Activated CD4-positive, alpha-beta T cell treated with anti-CD3 and anti-CD28 coated beads, Interleukin-2, amount 10 ng/mL, durations not matched to agents 7 days and 5 days (primary cell): ENCODE measurements around the gene NFYB. TPM values are rescaled to one million over a fixed set of nuclear protein-coding genes. Genes with fewer than 3 reads are reported as not detected.
"Not testable (repeated sequence)": the region's sequence is repeated elsewhere in the genome, so short reads cannot be mapped to it uniquely, and the experiment has no call there.

Experiments used
- CTCF ChIA-PET: fragments of 350-600 bp; sonication (Branson Sonifier 250); formaldehyde crosslinking; loops from one replicate; lab custom pipeline; 2021; ENCODE audit warnings: antibody characterized with exemption; lab: Charles Lee
- POLR2A ChIA-PET: fragments of 350-600 bp; sonication (Branson Sonifier 250); formaldehyde crosslinking; loops from one replicate; lab custom pipeline; 2021; ENCODE audit warnings: antibody characterized with exemption; lab: Charles Lee
- DNase-seq: peaks from one replicate; pipeline ENCODE4 v3.0.0-alpha.2; 2020
- H3K27ac Mint-ChIP-seq: one replicate; pipeline ENCODE4 v1.8.0; 2021; ENCODE audit warnings: mild to moderate bottlenecking, moderate library complexity, mixed read lengths
- H3K27me3 Mint-ChIP-seq: one replicate; pipeline ENCODE4 v1.8.0; 2021; ENCODE audit warnings: mixed read lengths
- H3K36me3 Mint-ChIP-seq: one replicate; pipeline ENCODE4 v1.8.0; 2021; ENCODE audit warnings: low read depth, mixed read lengths
- H3K4me1 Mint-ChIP-seq: one replicate; pipeline ENCODE4 v1.8.0; 2021; ENCODE audit warnings: mixed read lengths
- H3K4me3 Mint-ChIP-seq: one replicate; pipeline ENCODE4 v1.8.0; 2021; ENCODE audit warnings: mild to moderate bottlenecking, moderate library complexity, mixed read lengths
- H3K9me3 Mint-ChIP-seq: one replicate; pipeline ENCODE4 v1.8.0; 2021; ENCODE audit warnings: mixed read lengths
- total RNA-seq, 2 experiments: library from RNA; stranded (reverse); gene quantifications; one replicate each; pipeline ENCODE4 v1.2.3, GENCODE V29; 2021

NFYB gene
- 10 to 100 TPM; 26.8 to 30.2 TPM for total RNA-seq

- Mint-ChIP-seq H3K9me3 (no peaks in the 10 kb centered on the region), H3K36me3 (no peaks in the 10 kb centered on the region), H3K4me1 (peaks cover 14% of the 10 kb centered on the region), H3K4me3 (peak within 1 kb of the TSS; percentile 87), H3K27me3 (peaks cover 15% of the 10 kb centered on the region), H3K27ac (peak within 1 kb of the TSS; percentile 95)
- CTCF ChIA-PET, result interaction anchor here (1.0 to 1.4 kb wide), 3 partner anchors 11 to 74 kb away, joined by 3 to 5 read pairs (median 4); no protein-coding TSS in a partner anchor
- POLR2A ChIA-PET, result interaction anchor here (0.6 to 1.7 kb wide), 5 partner anchors 12 to 916 kb away, joined by 3 to 6 read pairs (median 4); partner anchors contain the start of genes HCFC2 and TDG
- peak; percentile 96 for DNase-seq
These were observed at the start of gene NFYB for GRCh38 chr12:104137902-104138796. Gene NFYB (minus strand): TSS chr12:104138210. CDS start chr12:104135453, 2,757 bp downstream.

DNA sequence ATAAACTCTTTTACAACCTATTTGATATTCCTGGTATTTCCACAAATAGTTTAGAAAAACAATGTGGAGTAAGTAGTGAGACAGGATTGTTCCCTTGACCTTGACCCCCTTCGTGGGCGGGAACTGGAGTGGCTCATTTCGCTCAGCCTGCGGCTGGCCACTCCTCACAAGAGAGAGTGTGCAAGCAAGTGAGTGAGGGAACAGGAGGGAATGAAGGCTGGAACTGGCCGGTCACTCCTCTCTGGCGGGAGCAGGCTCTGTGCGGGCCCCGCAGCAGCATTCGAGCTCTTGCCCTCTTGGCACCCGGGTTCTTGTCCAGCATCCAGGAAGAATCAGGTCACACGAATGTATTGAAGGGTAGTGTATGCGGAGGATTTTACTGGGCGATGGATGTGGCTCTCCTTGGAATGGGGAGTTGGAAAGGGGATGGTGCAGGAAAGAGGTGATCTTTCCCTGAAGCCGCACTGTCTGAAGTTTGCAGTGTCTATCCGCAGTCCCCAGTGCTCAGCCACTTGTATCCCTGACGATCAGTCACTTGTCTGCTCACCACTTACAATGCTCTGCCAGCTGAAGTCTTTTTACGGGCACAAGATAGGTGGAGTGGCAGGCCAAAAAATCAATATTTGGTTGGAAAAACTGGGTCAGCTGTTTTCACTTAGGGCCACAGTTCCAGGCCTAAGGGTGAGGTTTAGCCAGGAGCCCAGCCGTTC, 49.6 kb upstream of the NFYB start:
- Mint-ChIP-seq H3K36me3 (no peaks in the 10 kb centered on the region), H3K27ac (no peak overlapping the region), H3K27me3 (peaks cover 2% of the 10 kb centered on the region), H3K4me3 (no peak overlapping the region), H3K9me3 (peaks cover 3% of the 10 kb centered on the region), H3K4me1 (no peaks in the 10 kb centered on the region)
- POLR2A ChIA-PET, result no interaction called here
- CTCF ChIA-PET, result no interaction called here
- no peak for DNase-seq

DNA sequence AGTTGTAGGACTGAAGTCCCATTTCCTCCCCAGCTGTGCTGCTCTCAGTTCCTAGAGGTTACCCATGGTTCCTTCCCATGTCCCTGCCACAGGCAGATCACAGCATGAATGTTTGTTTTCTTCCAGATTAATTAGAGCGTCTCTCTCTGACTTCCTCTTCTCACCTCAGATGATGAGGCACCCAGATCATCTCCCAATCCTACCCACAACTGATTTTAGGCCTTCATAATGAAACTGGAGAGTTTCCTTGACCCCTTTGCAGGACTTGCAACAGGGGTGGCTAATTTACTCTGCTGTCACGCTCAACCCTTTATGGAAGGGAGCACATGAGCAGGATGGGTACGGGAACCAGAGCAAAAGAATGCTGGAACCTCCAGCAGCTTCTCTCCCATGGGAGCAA, 45.4 kb upstream of the NFYB start:
- DNase-seq, result no peak
- H3K4me1 Mint-ChIP-seq, result peaks cover under 1% of the 10 kb centered on the region
- no peak overlapping the region for H3K27ac Mint-ChIP-seq
- ChIA-PET CTCF (no interaction called here), POLR2A (no interaction called here)
- H3K4me3 Mint-ChIP-seq, result no peak overlapping the region
- H3K27me3 Mint-ChIP-seq, result peaks cover 2% of the 10 kb centered on the region
- peaks cover 3% of the 10 kb centered on the region for H3K9me3 Mint-ChIP-seq
- no peaks in the 10 kb centered on the region for H3K36me3 Mint-ChIP-seq

DNA sequence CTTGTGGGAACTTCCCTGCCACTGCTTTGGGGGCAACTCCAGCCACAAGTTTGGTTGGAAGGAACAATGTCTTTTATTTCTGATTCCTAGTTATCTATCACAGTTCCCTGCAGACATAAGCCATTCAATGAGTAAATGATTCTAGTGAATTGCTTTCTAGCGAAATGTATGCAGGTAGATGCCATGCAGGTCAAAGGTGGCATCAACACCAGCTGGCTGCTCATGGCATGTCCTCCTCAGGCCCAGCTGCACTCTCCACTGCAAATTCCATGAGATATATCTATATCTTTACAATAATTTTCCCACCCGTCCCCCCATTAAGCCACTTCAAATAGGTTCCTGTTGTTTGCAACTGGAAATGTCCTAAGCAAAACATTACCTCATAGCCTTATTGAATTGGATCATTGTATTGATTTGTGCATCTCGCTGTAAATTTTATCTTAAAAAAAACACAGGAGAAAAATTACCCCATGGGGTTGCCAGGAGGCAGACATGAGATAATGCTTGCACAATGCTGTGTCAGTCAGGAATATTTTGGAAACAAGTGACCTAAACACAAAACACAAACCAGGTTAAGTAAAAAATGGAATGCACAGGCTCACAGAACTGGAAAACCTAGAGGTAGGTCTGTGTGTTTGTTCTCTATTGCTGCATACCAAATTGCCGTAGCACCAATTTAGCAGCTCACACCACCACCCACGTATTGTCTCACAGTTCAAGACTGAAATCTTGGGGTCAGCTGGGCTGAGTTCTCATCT, 44.8 kb upstream of the NFYB start:
- ChIA-PET CTCF (no interaction called here), POLR2A (no interaction called here)
- H3K4me1 Mint-ChIP-seq, result peaks cover 7% of the 10 kb centered on the region
- no peak for DNase-seq
- no peaks in the 10 kb centered on the region for H3K36me3 Mint-ChIP-seq
- no peak overlapping the region for H3K4me3 Mint-ChIP-seq
- peaks cover 3% of the 10 kb centered on the region for H3K27me3 Mint-ChIP-seq
- H3K27ac Mint-ChIP-seq, result no peak overlapping the region
- peaks cover 3% of the 10 kb centered on the region for H3K9me3 Mint-ChIP-seq

- no peak for DNase-seq
- Mint-ChIP-seq H3K4me3 (no peak overlapping the region), H3K9me3 (peaks cover 3% of the 10 kb centered on the region), H3K36me3 (no peaks in the 10 kb centered on the region), H3K4me1 (peaks cover 14% of the 10 kb centered on the region), H3K27ac (no peak overlapping the region), H3K27me3 (peaks cover 6% of the 10 kb centered on the region)
- ChIA-PET POLR2A (no interaction called here), CTCF (no interaction called here)
These were observed 44.1 kb upstream of the NFYB start for GRCh38 chr12:104182144-104182543.

GRCh38 chr12:104181313-104181712, 43.3 kb upstream of the NFYB start:
- Mint-ChIP-seq H3K4me1 (peaks cover 14% of the 10 kb centered on the region), H3K4me3 (no peak overlapping the region), H3K36me3 (no peaks in the 10 kb centered on the region), H3K27ac (no peak overlapping the region), H3K27me3 (peaks cover 6% of the 10 kb centered on the region), H3K9me3 (peaks cover 3% of the 10 kb centered on the region)
- DNase-seq, result no peak
- POLR2A ChIA-PET, result no interaction called here
- CTCF ChIA-PET, result no interaction called here

DNA sequence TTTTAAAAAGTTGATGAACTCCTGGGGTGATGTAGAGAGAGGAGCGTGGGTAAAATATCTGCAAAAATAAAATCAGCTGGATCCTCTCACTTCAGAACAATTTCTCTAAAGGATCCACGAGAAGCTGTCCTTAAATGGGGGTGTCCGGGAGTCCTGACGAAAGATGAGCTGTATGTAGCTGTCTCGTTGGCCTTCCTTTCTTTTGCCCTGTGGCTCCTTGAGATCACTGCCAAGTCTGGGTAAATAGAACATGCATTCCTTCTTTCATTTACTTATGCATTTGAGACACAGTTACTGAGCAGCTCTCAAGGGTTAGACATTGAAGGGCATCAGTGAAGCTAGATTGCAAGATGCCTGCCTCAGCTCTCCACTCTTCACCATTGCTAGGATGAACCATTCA, 42.4 kb upstream of the NFYB start:
- POLR2A ChIA-PET, result no interaction called here
- Mint-ChIP-seq H3K9me3 (peaks cover 3% of the 10 kb centered on the region), H3K4me1 (peaks cover 14% of the 10 kb centered on the region), H3K27me3 (peaks cover 5% of the 10 kb centered on the region), H3K36me3 (no peaks in the 10 kb centered on the region), H3K4me3 (no peak overlapping the region), H3K27ac (no peak overlapping the region)
- CTCF ChIA-PET, result interaction anchor here (1.2 kb wide), 1 partner anchor 38 kb away, joined by 3 read pairs; no protein-coding TSS in a partner anchor
- DNase-seq, result no peak

DNA sequence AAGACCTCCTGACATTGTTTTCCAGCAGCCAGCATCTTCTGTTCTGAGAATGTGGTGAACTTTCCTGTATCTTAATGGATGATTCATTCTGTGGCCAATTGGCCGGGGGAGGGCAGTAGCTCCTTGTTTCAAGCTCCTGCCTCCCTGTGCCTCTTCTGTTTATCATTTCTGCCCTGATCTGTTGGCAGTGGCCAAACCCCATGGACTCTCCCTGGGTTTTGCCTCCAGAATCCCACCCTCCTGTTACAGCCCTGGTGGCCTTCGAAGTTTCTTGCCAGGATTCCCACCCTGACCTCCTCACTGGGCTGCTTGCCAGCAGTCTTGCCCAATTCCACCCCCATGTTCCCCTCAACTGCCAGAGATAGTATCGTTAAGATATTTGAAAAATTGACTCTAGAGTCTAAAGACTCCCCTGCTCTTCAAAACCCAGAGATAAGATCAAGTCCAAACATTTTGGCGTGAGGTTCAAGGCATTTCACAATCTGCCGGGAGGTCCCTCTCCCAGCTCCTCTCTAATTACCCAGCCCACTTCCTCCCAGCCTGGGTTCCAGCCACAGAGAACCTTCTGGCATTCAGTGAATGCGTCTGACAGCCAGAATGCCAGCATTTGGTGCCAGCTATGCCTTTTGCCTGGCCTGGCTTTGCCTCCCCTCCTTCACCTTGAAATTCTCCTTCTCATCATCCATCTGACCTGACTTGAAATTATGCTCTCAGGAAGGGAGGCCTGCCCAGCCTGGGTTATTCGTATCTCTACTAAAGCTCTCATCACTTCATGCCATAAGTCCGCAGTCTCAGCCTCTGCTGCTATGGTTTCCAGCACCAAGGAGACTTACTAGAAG, 39.9 kb upstream of the NFYB start:
- peaks cover 4% of the 10 kb centered on the region for H3K27me3 Mint-ChIP-seq
- no peak overlapping the region for H3K4me3 Mint-ChIP-seq
- peaks cover 14% of the 10 kb centered on the region for H3K4me1 Mint-ChIP-seq
- no peaks in the 10 kb centered on the region for H3K36me3 Mint-ChIP-seq
- no peak for DNase-seq
- CTCF ChIA-PET, result interaction anchor here (0.9 kb wide), 1 partner anchor 11 kb away, joined by 3 read pairs; no protein-coding TSS in a partner anchor
- POLR2A ChIA-PET, result no interaction called here
- H3K9me3 Mint-ChIP-seq, result no peaks in the 10 kb centered on the region
- H3K27ac Mint-ChIP-seq, result no peak overlapping the region

DNA sequence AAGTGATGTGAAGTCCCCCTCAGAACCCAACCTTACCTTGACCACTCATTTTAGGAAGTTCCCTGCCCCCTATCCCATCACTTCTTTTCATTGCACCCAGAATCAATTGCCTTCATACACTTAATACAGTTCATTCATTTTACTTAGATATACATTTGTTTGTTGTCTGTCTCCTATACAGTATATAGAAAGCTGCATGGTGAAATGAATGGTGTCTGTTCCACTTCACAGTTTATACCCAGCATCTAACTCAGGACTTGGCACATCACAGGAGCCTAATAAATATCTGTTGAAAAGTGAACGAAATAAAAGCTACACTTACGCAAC, 39.3 kb upstream of the NFYB start:
- ChIA-PET POLR2A (no interaction called here), CTCF (interaction anchor here (0.9 kb wide), 1 partner anchor 10 kb away, joined by 3 read pairs; no protein-coding TSS in a partner anchor)
- no peak overlapping the region for H3K4me3 Mint-ChIP-seq
- no peaks in the 10 kb centered on the region for H3K9me3 Mint-ChIP-seq
- DNase-seq, result no peak
- H3K27me3 Mint-ChIP-seq, result peaks cover 4% of the 10 kb centered on the region
- no peak overlapping the region for H3K27ac Mint-ChIP-seq
- H3K4me1 Mint-ChIP-seq, result peaks cover 14% of the 10 kb centered on the region
- H3K36me3 Mint-ChIP-seq, result no peaks in the 10 kb centered on the region

DNA sequence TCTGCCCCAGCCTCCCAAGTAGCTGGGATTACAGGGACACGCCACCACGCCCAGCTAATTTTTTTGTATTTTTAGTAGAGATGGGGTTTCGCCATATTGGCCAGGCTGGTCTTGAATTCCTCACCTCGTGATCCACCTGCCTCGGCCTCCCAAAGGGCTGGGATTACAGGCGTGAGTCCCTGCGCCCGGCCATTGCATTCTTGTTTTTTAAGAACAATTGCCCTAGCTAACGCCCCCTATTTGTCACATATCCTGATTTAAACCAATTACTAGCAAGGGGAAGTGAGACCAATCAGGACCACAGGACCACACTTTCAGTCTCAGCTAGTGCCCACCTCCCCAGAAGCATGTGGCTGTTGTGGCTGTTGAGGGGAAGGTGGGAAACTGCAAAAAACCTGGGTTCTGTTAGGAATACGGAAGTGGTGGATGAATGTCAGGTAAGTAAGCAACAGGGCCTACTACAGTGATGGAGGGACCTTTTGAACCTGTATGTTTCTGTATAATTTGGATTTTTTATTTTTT, 37.8 kb upstream of the NFYB start:
- Mint-ChIP-seq H3K36me3 (no peaks in the 10 kb centered on the region), H3K27me3 (peaks cover 4% of the 10 kb centered on the region), H3K4me3 (no peak overlapping the region), H3K4me1 (peaks cover 14% of the 10 kb centered on the region), H3K27ac (no peak overlapping the region), H3K9me3 (no peaks in the 10 kb centered on the region)
- ChIA-PET CTCF (interaction anchor here (1.1 kb wide), 1 partner anchor 9 kb away, joined by 3 read pairs; no protein-coding TSS in a partner anchor), POLR2A (no interaction called here)
- DNase-seq, result no peak

DNA sequence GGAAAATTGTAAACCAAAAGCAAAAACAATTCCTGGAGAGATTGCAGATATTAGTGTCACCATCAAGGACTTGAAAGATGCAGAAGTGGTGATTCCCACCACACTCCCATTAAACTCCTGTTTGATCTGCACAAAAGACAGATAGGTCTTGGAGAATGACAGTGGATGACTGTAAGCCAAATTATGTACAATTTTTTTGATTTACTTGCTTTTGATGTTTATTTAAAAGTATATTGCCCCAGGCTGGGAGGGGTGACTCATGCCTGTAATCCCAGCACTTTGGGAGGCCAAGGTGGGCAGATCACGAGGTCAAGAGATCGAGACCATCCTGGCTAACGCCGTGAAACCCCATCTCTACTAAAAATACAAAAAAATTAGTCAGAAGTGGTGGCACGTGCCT, 35.8 kb upstream of the NFYB start:
- POLR2A ChIA-PET, DNase-seq, H3K9me3 Mint-ChIP-seq, H3K4me3 Mint-ChIP-seq, H3K27ac Mint-ChIP-seq, CTCF ChIA-PET, H3K27me3 Mint-ChIP-seq, H3K36me3 Mint-ChIP-seq: not testable (repeated sequence)
- peaks cover 14% of the 10 kb centered on the region for H3K4me1 Mint-ChIP-seq

DNA sequence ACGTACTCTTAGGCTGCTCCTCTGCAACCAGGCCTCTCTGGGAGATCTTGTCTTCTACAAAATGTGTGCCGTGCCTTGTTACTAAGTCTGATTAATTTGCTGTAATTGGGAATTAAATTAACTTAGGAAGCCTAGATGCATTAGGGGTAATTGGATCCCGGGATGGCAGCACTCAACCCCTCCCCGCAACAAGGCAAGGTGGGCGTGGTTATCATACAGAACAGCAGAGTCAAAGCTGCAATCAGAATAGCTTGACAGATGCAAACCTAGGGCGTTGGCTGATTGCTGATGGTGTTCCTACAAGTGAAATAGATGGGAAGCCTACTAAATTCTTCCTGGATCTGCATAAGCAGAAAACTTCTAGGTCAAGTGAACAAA, 34.5 kb upstream of the NFYB start:
- peaks cover 5% of the 10 kb centered on the region for H3K4me1 Mint-ChIP-seq
- H3K9me3 Mint-ChIP-seq, result no peaks in the 10 kb centered on the region
- ChIA-PET POLR2A (no interaction called here), CTCF (no interaction called here)
- H3K27me3 Mint-ChIP-seq, result peaks cover under 1% of the 10 kb centered on the region
- H3K36me3 Mint-ChIP-seq, result no peaks in the 10 kb centered on the region
- DNase-seq, result no peak
- H3K27ac Mint-ChIP-seq, result no peak overlapping the region
- no peak overlapping the region for H3K4me3 Mint-ChIP-seq
